Stomach (tissue), 4 donors: ENCODE data around the gene RCBTB2.

Experiments
- POLR2A ChIP-seq, 4 donors: fragments of 450-650 bp; IDR thresholded peaks; one replicate each; pipeline ENCODE4 v1.6.1; 2016; ENCODE audit warnings: antibody characterized with exemption in 4 of 4, control low read depth in 2 of 4, mild to moderate bottlenecking in 1 of 4, moderate library complexity in 1 of 4
- POLR2AphosphoS5 ChIP-seq, 3 donors: sonication (generic); formaldehyde crosslinking; IDR thresholded peaks; one replicate each; pipeline ENCODE4 v1.6.1; 2016; ENCODE audit warnings: antibody characterized with exemption in 3 of 3
- TF ChIP-seq, protein P1 (sequence below), 7 experiments: fragments of 450-650 bp in 4 of 7; fragments of 200-600 bp in 3 of 7; sonication (generic) in 3 of 7; IDR thresholded peaks; one replicate each; pipeline ENCODE4 v1.5.1; 2016 to 2019; ENCODE audit warnings: antibody characterized with exemption in 7 of 7, control low read depth in 2 of 7, mild to moderate bottlenecking in 1 of 7

DNA sequence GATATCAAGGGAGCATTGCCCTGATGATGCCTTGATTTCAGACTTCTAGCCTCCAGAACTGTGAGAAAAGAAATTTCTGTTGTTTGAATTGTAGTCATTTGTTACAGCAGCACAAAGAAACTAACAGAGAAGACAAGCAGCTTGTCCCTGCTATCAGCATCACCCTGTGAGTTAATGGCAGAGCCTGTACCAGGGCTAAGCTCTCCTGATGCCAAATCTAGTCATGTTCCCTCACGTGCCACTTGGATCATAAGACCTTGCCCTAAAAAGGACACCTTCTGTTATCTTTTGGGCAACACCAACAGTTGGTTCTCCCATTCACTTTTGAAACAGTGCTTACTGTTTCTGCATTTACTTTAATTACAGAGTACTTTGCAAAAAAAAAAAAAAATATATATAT is 14.8 kb downstream of the RCBTB2 start:
- TF ChIP-seq, protein P1, sequence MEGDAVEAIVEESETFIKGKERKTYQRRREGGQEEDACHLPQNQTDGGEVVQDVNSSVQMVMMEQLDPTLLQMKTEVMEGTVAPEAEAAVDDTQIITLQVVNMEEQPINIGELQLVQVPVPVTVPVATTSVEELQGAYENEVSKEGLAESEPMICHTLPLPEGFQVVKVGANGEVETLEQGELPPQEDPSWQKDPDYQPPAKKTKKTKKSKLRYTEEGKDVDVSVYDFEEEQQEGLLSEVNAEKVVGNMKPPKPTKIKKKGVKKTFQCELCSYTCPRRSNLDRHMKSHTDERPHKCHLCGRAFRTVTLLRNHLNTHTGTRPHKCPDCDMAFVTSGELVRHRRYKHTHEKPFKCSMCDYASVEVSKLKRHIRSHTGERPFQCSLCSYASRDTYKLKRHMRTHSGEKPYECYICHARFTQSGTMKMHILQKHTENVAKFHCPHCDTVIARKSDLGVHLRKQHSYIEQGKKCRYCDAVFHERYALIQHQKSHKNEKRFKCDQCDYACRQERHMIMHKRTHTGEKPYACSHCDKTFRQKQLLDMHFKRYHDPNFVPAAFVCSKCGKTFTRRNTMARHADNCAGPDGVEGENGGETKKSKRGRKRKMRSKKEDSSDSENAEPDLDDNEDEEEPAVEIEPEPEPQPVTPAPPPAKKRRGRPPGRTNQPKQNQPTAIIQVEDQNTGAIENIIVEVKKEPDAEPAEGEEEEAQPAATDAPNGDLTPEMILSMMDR (IDR thresholded peaks at IDR 0.05) = no peak
- TF ChIP-seq POLR2AphosphoS5 (IDR thresholded peaks at IDR 0.05) (no peak), POLR2A (IDR thresholded peaks at IDR 0.05) (no peak)
